HG03103 (cell line): Measurements from ENCODE around the gene MDM2.

Experiments used
- ATAC-seq: cut with Tn5 transposase; IDR thresholded peaks from one replicate; pipeline ENCODE4 v1.9.1; 2021; ENCODE audit warnings: low read depth; ENCODE audit not compliant: unreplicated experiment

Gene MDM2

GRCh38 chr12:68896881-68897540 is 89.0 kb downstream of the MDM2 start:
- ATAC-seq = no peak

DNA sequence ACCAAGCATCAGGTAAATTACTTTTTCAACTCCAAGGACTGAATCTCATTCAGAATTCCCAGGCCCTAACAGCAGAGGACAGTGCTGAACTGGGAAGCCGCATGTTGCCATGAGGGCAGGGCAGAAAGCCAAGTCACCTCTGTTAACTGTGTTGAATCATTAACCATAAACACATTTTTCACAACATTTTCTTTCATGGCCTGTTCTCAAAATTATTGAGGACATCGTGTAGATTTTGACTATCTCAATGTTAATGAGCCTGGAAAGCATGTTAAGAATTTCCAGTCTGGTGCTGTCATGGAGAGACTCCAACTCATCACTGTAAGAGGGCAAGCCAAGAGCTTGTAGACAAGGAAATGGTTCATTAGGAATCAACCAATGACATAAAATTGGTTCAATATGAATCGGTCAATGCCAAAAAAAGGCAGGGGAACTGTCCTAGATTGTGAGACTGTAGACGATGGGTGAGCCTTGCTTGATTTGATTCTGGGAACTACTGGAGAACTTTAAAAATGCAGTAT is 91.3 kb downstream of the MDM2 start:
- ATAC-seq = no peak

DNA sequence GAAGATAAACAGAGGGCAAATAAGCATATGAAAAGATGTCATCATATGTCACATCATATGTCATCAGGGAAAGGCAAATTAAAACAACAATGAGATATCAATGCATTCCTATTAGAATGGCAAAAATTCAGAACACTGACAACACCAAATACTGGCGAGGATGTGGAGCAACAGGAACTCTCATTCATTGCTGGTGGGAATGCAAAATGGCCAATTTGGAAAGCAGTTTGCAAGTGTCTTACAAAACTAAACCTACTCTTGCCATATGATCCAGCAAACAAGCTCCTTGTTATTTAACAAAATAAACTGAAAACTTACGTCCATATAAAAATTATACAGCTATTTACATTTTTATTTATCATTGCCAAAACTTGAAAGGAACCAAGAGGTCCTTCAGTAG is 92.3 kb downstream of the MDM2 start:
- ATAC-seq = no peak
